Stimulated activated CD4-positive, alpha-beta T cell treated with anti-CD3 and anti-CD28 coated beads, Interleukin-4, amount 100 ng/mL, for 1 hour (primary cell): ENCODE results near the gene ZCCHC2.

ENCODE experiments used
- DNase-seq: peaks from one replicate; pipeline ENCODE4 v3.0.0-alpha.2; 2020

ZCCHC2 gene

GRCh38 chr18:62539284-62540165 lies 16.7 kb downstream of the ZCCHC2 start:
- no peak for DNase-seq

GRCh38 chr18:62543021-62543420 lies 20.2 kb downstream of the ZCCHC2 start:
- no peak for DNase-seq

DNA sequence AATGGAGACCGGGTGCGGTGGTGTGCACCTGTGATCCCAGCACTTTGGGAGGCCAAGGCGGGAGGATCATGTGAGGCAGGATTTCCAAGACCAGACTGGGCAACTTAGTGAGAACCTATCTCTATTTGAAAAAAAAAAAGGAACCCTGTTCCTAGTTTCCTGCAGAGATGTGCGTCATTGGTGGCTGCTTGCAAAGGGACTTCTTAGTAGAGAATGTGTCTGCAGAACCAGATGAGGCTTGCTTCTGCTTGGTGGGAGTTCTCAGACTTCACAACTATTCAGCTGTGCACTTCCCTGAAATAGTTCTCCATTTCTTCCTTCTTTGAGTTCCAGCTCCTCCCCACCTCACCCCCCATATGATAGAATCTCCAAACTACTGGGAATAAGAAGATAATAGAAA lies 22.3 kb downstream of the ZCCHC2 start:
- DNase-seq, result no peak

DNA sequence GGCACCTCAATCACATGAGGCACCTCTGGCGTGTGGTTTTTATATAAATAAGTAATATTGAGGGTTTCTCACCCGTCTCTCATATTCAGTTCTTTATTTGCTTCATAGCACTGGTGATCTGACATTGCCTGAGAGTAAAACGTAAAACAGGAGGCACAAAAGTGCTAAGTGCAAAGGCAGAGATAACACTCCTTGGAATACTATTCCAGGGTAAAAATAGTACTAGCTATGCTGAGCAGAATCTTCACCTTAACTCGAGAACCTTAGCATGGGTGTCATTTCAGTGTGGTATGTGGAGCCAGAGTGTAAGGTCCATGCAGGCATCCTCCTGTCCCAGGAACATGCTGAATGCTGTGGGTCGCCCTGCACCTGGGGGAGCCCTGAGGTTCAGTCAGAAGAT lies 26.9 kb downstream of the ZCCHC2 start:
- no peak for DNase-seq

GRCh38 chr18:62550746-62551145 lies 27.9 kb downstream of the ZCCHC2 start:
- DNase-seq, result no peak

GRCh38 chr18:62551972-62552513 lies 29.2 kb downstream of the ZCCHC2 start:
- DNase-seq, result no peak

- no peak for DNase-seq
These were observed 31.4 kb downstream of the ZCCHC2 start for GRCh38 chr18:62554061-62554815.

DNA sequence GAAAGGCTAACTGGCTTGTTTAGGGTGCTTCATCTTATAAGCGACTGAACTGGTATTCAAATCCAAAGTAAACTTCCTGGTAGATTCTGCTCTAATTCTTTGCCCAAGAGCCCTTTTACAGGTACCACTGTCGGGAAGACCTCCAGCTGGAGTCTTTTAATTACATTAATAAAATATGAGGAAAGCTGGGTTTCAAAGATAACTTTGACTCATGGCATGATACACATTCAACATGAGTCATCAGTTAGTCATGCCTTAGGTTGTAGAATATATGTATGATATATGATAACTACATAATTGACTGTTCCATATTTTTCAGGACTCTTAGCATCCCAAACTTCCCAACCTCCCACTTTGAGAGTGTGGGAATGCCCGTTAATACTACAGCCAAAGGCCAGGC lies 32.3 kb downstream of the ZCCHC2 start:
- no peak for DNase-seq

DNA sequence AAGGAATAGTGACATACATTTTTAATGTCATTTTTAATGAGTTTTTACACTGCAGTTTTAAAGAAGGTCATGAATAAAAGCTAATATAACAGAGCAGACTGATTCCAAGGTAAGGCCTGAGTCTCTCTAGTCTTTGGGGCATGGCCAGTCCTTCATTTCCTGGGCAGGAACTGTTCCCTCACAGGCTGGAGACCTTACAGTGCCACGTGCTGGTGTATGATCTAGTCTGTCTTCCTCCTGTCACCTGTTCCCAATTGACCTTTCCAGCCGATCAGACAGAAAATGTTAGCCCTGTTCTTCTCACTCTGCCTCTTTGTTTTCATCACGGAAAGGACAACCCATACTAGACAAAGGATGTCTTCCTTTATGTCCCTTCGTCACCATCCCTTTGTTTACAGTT lies 33.6 kb downstream of the ZCCHC2 start:
- no peak for DNase-seq

- DNase-seq, result no peak
These were observed 35.3 kb downstream of the ZCCHC2 start for GRCh38 chr18:62558015-62558663.

GRCh38 chr18:62564044-62564443 lies 41.2 kb downstream of the ZCCHC2 start:
- DNase-seq, result no peak

GRCh38 chr18:62566199-62566598 lies 43.4 kb downstream of the ZCCHC2 start:
- DNase-seq, result no peak

DNA sequence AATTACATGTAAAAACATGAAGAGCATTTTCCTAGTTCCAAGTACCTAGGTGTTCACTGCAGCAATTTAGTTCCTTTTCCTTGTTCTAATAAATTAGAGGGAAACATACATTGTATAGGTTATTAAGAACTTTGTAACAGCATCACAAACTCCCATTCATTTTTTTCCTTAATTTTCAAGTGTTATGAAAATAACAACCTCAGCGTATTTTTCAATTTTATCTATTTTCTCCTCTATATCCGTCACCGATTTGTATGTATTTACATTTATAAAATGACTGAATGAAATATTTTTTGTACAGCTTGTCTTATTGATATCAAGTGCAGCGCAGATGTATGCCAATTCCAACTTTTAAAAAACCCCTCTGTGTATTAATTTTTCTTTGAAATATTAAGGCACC lies 44.0 kb downstream of the ZCCHC2 start:
- no peak for DNase-seq

DNA sequence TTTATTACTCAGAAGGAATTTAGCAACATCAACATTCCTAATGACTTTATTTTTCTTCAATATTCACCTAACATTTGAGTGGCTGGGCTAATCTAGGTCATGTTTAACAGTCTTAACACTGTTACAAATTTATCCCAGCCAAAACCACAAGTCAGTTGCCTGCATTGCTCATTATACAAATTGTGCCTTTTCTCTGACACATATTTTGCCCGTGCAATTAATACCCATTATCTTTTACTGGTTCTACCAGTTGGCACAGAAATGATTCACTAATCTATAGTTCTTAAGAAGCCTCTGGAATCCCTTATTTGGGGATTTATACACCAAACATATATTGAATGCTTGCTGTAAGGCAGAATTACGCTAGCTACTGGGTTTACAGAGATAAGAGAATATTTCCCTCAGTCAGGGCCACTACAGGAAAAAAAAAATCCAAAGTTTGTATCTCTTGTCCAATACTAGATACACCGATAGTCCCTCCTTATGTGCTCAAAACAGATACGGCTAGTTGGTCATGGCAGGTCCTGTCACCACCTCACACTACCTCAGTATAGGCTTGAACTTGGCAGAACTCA lies 46.3 kb downstream of the ZCCHC2 start:
- DNase-seq, result no peak

DNA sequence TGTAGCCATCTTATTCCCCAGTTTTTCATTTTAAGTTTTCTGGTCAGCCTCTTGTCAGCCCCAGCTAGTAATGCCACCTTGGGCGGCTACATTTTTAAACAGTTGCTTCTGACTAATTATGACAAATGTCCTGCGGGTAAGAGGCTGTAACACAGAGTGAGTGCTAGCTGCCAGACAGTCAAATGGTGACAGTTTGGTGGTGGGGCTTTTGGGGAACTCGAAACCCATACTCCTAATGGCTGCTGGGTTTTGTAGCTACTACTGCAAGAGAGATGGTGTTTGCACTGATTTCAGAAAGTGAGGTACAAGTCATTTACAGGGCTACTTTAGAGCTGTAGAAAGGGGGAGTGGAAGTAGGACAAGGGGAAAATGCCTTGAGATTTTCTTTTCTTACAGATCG lies 48.2 kb downstream of the ZCCHC2 start:
- DNase-seq, result no peak

DNA sequence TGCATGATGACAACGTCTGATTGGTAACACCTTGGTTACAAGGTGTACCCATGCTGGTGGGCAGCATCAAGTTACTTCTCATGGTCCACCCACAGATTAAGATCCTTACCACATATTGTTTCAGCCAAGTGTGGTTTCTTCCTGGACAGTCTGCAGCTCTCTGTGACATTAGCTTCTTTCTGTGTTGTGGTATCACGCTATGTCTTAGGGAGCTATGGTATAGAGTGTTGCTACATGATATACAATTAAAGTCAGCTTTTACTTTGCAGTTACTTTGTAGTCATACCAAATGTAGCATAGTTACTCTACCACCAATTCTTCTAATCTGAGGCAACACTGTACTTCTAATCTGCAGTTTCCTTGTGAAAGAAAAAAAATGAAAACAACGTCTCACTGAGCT lies 48.8 kb downstream of the ZCCHC2 start:
- DNase-seq, result no peak

DNA sequence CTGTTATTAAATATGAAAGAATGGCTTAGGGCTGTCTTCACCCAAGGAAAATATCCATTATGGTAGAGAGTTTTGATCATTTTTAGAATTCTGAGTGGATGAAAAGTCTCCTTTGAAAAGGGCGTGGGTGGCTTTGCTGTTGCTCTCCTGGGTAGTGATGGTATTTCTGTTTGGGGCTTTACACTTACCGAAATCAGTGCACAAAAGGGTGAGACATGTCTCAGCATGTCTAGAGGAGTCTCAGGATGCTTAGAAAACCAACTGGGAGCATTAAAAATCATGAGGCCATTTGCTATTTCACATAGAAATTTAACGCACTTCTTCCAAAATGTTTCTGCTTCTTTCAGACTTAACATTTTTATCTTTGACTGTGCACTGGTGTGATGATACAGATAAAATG lies 49.6 kb downstream of the ZCCHC2 start:
- no peak for DNase-seq

DNA sequence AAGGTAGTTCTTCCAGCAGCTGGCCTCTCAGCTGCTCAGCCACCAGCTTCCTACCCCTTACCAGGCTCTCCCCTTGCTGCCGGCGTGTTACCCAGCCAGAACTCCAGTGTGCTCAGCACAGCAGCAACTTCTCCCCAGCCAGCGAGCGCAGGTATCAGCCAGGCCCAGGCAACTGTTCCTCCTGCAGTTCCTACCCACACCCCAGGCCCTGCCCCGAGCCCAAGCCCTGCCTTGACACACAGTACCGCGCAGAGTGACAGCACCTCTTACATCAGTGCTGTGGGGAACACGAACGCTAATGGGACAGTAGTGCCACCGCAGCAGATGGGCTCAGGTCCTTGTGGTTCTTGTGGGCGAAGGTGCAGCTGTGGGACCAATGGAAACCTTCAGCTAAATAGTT lies 52.0 kb downstream of the ZCCHC2 start:
- no peak for DNase-seq

DNA sequence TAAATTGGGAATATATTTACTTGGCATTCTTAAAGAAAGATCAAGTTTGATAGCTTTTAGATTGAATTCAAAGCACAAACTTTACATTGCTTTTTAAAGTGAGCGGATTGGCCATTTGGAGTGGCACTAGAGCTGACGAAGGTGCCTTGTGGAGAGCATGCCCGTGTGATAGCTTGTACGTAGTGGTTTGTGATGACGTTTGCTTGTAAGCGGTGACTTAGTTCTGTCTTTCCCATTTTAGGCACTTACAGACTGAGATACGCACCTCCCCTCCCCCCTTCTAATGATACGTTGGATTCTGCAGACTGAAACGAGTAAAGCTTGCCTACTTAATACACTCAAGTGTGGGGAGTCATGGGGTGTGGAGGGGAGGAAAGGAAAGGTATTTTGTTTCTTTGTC lies 53.4 kb downstream of the ZCCHC2 start:
- DNase-seq, result no peak

DNA sequence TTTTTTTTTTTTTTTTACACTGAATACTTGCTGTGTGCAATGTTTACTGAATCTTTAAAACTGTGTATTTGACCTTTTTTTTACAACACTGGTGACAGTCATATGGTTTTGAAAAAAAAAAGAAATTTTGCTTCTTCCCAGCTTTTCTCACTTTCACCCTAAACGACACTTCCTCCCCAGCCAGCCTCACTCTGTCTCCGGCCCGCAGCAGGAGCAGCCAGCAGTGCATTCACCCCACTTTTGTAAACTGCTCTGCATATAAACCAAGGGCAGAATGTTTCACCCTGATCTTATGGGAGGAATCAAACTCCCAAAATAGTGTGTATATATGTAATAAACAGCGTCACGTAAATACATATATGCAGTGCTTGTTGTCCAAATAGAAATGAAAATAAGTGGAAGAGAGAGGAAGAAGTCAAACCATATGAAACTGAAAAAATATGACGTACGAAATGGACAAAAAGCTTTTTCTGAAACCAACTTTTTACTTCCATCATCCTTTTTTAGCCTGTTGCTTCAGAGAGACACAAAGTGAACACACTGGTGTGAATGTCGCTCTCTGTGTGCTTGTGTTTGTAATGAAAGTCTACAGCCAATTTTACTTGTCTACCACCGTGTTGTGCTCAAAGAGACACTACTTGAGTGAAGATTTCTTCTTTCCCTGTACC lies 54.2 kb downstream of the ZCCHC2 start:
- DNase-seq, result no peak

GRCh38 chr18:62577765-62578164 lies 54.9 kb downstream of the ZCCHC2 start:
- DNase-seq, result no peak

GRCh38 chr18:62578980-62579511 lies 56.2 kb downstream of the ZCCHC2 start:
- no peak for DNase-seq
